Fibroblast of skin of right quadriceps (primary cell): ENCODE measurements around the gene ERMN.
"Not testable (repeated sequence)": the region's sequence is repeated elsewhere in the genome, so short reads cannot be mapped to it uniquely, and the experiment has no call there.

Experiments
- DNase-seq: peaks from one replicate; pipeline ENCODE4 v3.0.0-alpha.2; 2013

Gene ERMN

GRCh38 chr2:157290525-157290924, 35.1 kb downstream of the ERMN start:
- no peak for DNase-seq

GRCh38 chr2:157287160-157287559, 38.5 kb downstream of the ERMN start:
- no peak for DNase-seq

- no peak for DNase-seq
Observed at GRCh38 chr2:157283468-157283867, 42.2 kb downstream of the ERMN start.

- no peak for DNase-seq
Observed at GRCh38 chr2:157281316-157281715, 44.3 kb downstream of the ERMN start.

GRCh38 chr2:157279311-157279710, 46.3 kb downstream of the ERMN start:
- not testable (repeated sequence) for DNase-seq

- no peak for DNase-seq
Observed at GRCh38 chr2:157271590-157272203, 53.9 kb downstream of the ERMN start.

GRCh38 chr2:157269922-157270321, 55.7 kb downstream of the ERMN start:
- no peak for DNase-seq

- no peak for DNase-seq
Observed at GRCh38 chr2:157269060-157269459, 56.6 kb downstream of the ERMN start.
